HepG2 (cell line): ENCODE data around the gene GTF2H4.

Experiments used
- NR2F6 ChIP-seq, 2 experiments: IDR thresholded peaks; 2 replicates each; pipeline ENCODE4 v1.6.1; 2016; ENCODE audit warnings: antibody characterized with exemption in 1 of 2, mild to moderate bottlenecking in 1 of 2
- RXRA ChIP-seq: sonication (generic); formaldehyde crosslinking; IDR thresholded peaks from 2 replicates; pipeline ENCODE4 v1.5.1; 2020; ENCODE audit warnings: missing genetic modification reagents
- YY1 ChIP-seq: IDR thresholded peaks from 2 replicates; pipeline ENCODE4 v1.6.1; 2011; ENCODE audit warnings: low read length, low read depth, moderate library complexity, mild to moderate bottlenecking; ENCODE audit not compliant: insufficient read depth, insufficient replicate concordance
- ZFP82 ChIP-seq: sonication (generic); formaldehyde crosslinking; IDR thresholded peaks from 2 replicates; pipeline ENCODE4 v1.5.1; 2020; ENCODE audit warnings: mild to moderate bottlenecking, missing genetic modification reagents, borderline replicate concordance
- TF ChIP-seq, protein P1 (sequence below): sonication (generic); formaldehyde crosslinking; IDR thresholded peaks from 2 replicates; pipeline ENCODE4 v1.4.0; 2020; ENCODE audit warnings: missing genetic modification reagents
- TF ChIP-seq, protein P2 (sequence below): sonication (generic); formaldehyde crosslinking; IDR thresholded peaks from 2 replicates; pipeline ENCODE4 v1.5.0; 2020; ENCODE audit warnings: mild to moderate bottlenecking, missing genetic modification reagents, moderate library complexity

DNA sequence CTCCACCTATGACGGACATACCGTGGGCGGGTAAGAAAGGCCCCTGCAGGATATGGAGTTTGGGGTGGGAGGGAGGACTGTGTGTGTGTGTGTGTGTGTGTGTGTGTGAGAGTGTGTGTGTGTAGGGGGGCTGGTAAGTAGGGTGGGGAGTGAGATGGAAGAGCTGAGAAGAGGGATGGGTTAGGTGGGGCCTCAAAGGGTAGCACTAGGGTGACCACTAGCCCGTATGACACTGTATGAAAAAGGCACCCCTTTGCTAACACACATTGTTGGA, 16.6 kb upstream of the GTF2H4 start:
- TF ChIP-seq, protein P1, sequence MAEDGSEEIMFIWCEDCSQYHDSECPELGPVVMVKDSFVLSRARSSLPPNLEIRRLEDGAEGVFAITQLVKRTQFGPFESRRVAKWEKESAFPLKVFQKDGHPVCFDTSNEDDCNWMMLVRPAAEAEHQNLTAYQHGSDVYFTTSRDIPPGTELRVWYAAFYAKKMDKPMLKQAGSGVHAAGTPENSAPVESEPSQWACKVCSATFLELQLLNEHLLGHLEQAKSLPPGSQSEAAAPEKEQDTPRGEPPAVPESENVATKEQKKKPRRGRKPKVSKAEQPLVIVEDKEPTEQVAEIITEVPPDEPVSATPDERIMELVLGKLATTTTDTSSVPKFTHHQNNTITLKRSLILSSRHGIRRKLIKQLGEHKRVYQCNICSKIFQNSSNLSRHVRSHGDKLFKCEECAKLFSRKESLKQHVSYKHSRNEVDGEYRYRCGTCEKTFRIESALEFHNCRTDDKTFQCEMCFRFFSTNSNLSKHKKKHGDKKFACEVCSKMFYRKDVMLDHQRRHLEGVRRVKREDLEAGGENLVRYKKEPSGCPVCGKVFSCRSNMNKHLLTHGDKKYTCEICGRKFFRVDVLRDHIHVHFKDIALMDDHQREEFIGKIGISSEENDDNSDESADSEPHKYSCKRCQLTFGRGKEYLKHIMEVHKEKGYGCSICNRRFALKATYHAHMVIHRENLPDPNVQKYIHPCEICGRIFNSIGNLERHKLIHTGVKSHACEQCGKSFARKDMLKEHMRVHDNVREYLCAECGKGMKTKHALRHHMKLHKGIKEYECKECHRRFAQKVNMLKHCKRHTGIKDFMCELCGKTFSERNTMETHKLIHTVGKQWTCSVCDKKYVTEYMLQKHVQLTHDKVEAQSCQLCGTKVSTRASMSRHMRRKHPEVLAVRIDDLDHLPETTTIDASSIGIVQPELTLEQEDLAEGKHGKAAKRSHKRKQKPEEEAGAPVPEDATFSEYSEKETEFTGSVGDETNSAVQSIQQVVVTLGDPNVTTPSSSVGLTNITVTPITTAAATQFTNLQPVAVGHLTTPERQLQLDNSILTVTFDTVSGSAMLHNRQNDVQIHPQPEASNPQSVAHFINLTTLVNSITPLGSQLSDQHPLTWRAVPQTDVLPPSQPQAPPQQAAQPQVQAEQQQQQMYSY (CRISPR knock-in tag) = no peak
- TF ChIP-seq NR2F6 (IDR thresholded peaks at IDR 0.05) (no peak), NR2F6 (CRISPR knock-in tag; IDR thresholded peaks at IDR 0.05) (no peak), ZFP82 (CRISPR knock-in tag) (no peak), YY1 (no peak), RXRA (CRISPR knock-in tag) (no peak)
- TF ChIP-seq, protein P2, sequence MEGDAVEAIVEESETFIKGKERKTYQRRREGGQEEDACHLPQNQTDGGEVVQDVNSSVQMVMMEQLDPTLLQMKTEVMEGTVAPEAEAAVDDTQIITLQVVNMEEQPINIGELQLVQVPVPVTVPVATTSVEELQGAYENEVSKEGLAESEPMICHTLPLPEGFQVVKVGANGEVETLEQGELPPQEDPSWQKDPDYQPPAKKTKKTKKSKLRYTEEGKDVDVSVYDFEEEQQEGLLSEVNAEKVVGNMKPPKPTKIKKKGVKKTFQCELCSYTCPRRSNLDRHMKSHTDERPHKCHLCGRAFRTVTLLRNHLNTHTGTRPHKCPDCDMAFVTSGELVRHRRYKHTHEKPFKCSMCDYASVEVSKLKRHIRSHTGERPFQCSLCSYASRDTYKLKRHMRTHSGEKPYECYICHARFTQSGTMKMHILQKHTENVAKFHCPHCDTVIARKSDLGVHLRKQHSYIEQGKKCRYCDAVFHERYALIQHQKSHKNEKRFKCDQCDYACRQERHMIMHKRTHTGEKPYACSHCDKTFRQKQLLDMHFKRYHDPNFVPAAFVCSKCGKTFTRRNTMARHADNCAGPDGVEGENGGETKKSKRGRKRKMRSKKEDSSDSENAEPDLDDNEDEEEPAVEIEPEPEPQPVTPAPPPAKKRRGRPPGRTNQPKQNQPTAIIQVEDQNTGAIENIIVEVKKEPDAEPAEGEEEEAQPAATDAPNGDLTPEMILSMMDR = no peak
